HepG2 (cell line): Measurements from ENCODE around the gene MYADML2. TPM values are rescaled to one million over a fixed set of nuclear protein-coding genes. Genes with fewer than 3 reads are reported as not detected.

Experiments used
- CCDC6 ChIP-seq: sonication (generic); formaldehyde crosslinking; IDR thresholded peaks from 2 replicates; pipeline ENCODE4 v1.8.1; 2022; ENCODE audit warnings: mild to moderate bottlenecking, missing genetic modification reagents, moderate library complexity
- GATA4 ChIP-seq: sonication (generic); IDR thresholded peaks from 2 replicates; pipeline ENCODE4 v1.6.1; 2016; ENCODE audit warnings: antibody characterized with exemption, low read depth, borderline replicate concordance
- HMGA1 ChIP-seq: sonication (generic); formaldehyde crosslinking; conservative IDR thresholded peaks from 2 replicates; pipeline ENCODE4 v1.4.0; 2020; ENCODE audit warnings: missing genetic modification reagents
- HNRNPUL1 ChIP-seq: fragments of 200-400 bp; formaldehyde crosslinking; IDR thresholded peaks from 2 replicates; pipeline ENCODE4 v1.6.1; 2017; ENCODE audit warnings: low read depth, mild to moderate bottlenecking, low read length, moderate library complexity
- HOXA3 ChIP-seq: sonication (generic); formaldehyde crosslinking; IDR thresholded peaks from 2 replicates; pipeline ENCODE4 v1.5.0; 2020; ENCODE audit warnings: missing genetic modification reagents
- MED13 ChIP-seq: sonication (generic); formaldehyde crosslinking; IDR thresholded peaks from 2 replicates; pipeline ENCODE4 v1.5.0; 2020; ENCODE audit warnings: missing genetic modification reagents
- MIER2 ChIP-seq: IDR thresholded peaks from 2 replicates; pipeline ENCODE4 v1.6.1; 2016; ENCODE audit warnings: missing biosample characterization, missing genetic modification reagents
- PRMT3 ChIP-seq: sonication (generic); formaldehyde crosslinking; IDR thresholded peaks from 2 replicates; pipeline ENCODE4 v1.8.1; 2022; ENCODE audit warnings: low read depth, mild to moderate bottlenecking, moderate library complexity, missing genetic modification reagents, borderline replicate concordance
- REXO4 ChIP-seq: sonication (generic); formaldehyde crosslinking; IDR thresholded peaks from 2 replicates; pipeline ENCODE4 v1.8.0; 2022; ENCODE audit warnings: missing genetic modification reagents, mild to moderate bottlenecking, borderline replicate concordance
- SIX1 ChIP-seq: sonication (generic); formaldehyde crosslinking; IDR thresholded peaks from 2 replicates; pipeline ENCODE4 v1.4.0; 2020; ENCODE audit warnings: missing genetic modification reagents, borderline replicate concordance
- TFDP1 ChIP-seq: IDR thresholded peaks from 2 replicates; pipeline ENCODE4 v1.6.1; 2016; ENCODE audit warnings: missing compliant biosample characterization, missing genetic modification reagents, borderline replicate concordance
- ZNF335 ChIP-seq: sonication (generic); formaldehyde crosslinking; IDR thresholded peaks from 2 replicates; pipeline ENCODE4 v1.4.0; 2020; ENCODE audit warnings: missing genetic modification reagents
- ZNF557 ChIP-seq: sonication (generic); formaldehyde crosslinking; IDR thresholded peaks from 2 replicates; pipeline ENCODE4 v1.4.0; 2020; ENCODE audit warnings: missing genetic modification reagents
- ZNF570 ChIP-seq: sonication (generic); formaldehyde crosslinking; IDR thresholded peaks from 2 replicates; pipeline ENCODE4 v1.4.0; 2020; ENCODE audit warnings: mild to moderate bottlenecking, missing genetic modification reagents, borderline replicate concordance
- ZNF616 ChIP-seq: sonication (generic); formaldehyde crosslinking; IDR thresholded peaks from 2 replicates; pipeline ENCODE4 v1.5.0; 2020; ENCODE audit warnings: low read depth, mild to moderate bottlenecking, missing genetic modification reagents
- ZNF775 ChIP-seq: sonication (generic); formaldehyde crosslinking; IDR thresholded peaks from 2 replicates; pipeline ENCODE4 v1.4.0; 2020; ENCODE audit warnings: missing genetic modification reagents, mild to moderate bottlenecking, moderate library complexity, borderline replicate concordance
- ZNF792 ChIP-seq: IDR thresholded peaks from 2 replicates; pipeline ENCODE4 v1.6.1; 2016
- polyA plus RNA-seq, 8 experiments: library from polyadenylated mRNA; depleted of rRNA in 3 of 8; stranded (reverse) in 7 of 8; unstranded in 1 of 8; fragments of >200 nt; fragmentation: Illumina TruSeq in 4 of 8; extraction: Trizol in 4 of 8; gene quantifications; 2 replicates each; pipeline versions ENCODE4 v1.2.1 to v1.2.3, GENCODE V29; 2011 to 2016; ENCODE audit warnings: low read depth in 4 of 8, missing spikeins in 1 of 8, mixed read lengths in 1 of 8; ENCODE audit not compliant: insufficient read depth in 1 of 8
- total RNA-seq, 5 experiments: library from RNA; depleted of rRNA; stranded (reverse); fragments of >200 nt; fragmentation: Illumina TruSeq; extraction: Trizol; gene quantifications; 2 replicates each; pipeline ENCODE4 v1.2.3, GENCODE V29; 2016; ENCODE audit warnings: low read depth in 1 of 5
- TF ChIP-seq, protein P1 (sequence below): sonication (generic); formaldehyde crosslinking; IDR thresholded peaks from 2 replicates; pipeline ENCODE4 v1.4.0; 2020; ENCODE audit warnings: mild to moderate bottlenecking, low read depth, missing genetic modification reagents
- TF ChIP-seq, protein P2 (sequence below): sonication (generic); formaldehyde crosslinking; IDR thresholded peaks from 2 replicates; pipeline ENCODE4 v1.4.0; 2020; ENCODE audit warnings: low read depth, mild to moderate bottlenecking, missing genetic modification reagents
- TF ChIP-seq, protein P3 (sequence below): sonication (generic); formaldehyde crosslinking; IDR thresholded peaks from 2 replicates; pipeline ENCODE4 v1.4.0; 2020; ENCODE audit warnings: missing genetic modification reagents
- TF ChIP-seq, protein P4 (sequence below): sonication (generic); formaldehyde crosslinking; IDR thresholded peaks from 2 replicates; pipeline ENCODE4 v1.5.0; 2020; ENCODE audit warnings: missing genetic modification reagents

The MYADML2 gene
- total and polyA plus RNA-seq, 2 of the 13 experiments (the other 11 are each of a cell fraction or from before 2014, with no cell fraction given): not detected

GRCh38 chr17:81902023-81902652 lies 44.9 kb downstream of the MYADML2 start, which contains the start of gene NPB (continued):
- TF ChIP-seq ZNF557 (CRISPR knock-in tag) (no peak), SIX1 (CRISPR knock-in tag) (no peak), CCDC6 (CRISPR knock-in tag) (no peak), ZNF616 (CRISPR knock-in tag) (peak; percentile 25; the same call in 1 of the 2 replicates), HMGA1 (CRISPR knock-in tag) (no peak), GATA4 (no peak), ZNF335 (CRISPR knock-in tag) (no peak), PRMT3 (CRISPR knock-in tag) (no peak), ZNF570 (CRISPR knock-in tag) (no peak; the same call in 1 of the 2 replicates), HNRNPUL1 (no peak), ZNF792 (CRISPR knock-in tag) (no peak), REXO4 (no peak), HOXA3 (peak; percentile 35; the same call in 1 of the 2 replicates), MIER2 (CRISPR knock-in tag) (no peak), ZNF775 (CRISPR knock-in tag) (no peak), MED13 (CRISPR knock-in tag) (no peak), TFDP1 (CRISPR knock-in tag) (no peak; the same call in 1 of the 2 replicates)
- TF ChIP-seq, protein P1, sequence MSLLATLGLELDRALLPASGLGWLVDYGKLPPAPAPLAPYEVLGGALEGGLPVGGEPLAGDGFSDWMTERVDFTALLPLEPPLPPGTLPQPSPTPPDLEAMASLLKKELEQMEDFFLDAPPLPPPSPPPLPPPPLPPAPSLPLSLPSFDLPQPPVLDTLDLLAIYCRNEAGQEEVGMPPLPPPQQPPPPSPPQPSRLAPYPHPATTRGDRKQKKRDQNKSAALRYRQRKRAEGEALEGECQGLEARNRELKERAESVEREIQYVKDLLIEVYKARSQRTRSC (CRISPR knock-in tag): no peak
- TF ChIP-seq, protein P2, sequence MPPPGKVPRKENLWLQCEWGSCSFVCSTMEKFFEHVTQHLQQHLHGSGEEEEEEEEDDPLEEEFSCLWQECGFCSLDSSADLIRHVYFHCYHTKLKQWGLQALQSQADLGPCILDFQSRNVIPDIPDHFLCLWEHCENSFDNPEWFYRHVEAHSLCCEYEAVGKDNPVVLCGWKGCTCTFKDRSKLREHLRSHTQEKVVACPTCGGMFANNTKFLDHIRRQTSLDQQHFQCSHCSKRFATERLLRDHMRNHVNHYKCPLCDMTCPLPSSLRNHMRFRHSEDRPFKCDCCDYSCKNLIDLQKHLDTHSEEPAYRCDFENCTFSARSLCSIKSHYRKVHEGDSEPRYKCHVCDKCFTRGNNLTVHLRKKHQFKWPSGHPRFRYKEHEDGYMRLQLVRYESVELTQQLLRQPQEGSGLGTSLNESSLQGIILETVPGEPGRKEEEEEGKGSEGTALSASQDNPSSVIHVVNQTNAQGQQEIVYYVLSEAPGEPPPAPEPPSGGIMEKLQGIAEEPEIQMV: no peak
- TF ChIP-seq, protein P3, sequence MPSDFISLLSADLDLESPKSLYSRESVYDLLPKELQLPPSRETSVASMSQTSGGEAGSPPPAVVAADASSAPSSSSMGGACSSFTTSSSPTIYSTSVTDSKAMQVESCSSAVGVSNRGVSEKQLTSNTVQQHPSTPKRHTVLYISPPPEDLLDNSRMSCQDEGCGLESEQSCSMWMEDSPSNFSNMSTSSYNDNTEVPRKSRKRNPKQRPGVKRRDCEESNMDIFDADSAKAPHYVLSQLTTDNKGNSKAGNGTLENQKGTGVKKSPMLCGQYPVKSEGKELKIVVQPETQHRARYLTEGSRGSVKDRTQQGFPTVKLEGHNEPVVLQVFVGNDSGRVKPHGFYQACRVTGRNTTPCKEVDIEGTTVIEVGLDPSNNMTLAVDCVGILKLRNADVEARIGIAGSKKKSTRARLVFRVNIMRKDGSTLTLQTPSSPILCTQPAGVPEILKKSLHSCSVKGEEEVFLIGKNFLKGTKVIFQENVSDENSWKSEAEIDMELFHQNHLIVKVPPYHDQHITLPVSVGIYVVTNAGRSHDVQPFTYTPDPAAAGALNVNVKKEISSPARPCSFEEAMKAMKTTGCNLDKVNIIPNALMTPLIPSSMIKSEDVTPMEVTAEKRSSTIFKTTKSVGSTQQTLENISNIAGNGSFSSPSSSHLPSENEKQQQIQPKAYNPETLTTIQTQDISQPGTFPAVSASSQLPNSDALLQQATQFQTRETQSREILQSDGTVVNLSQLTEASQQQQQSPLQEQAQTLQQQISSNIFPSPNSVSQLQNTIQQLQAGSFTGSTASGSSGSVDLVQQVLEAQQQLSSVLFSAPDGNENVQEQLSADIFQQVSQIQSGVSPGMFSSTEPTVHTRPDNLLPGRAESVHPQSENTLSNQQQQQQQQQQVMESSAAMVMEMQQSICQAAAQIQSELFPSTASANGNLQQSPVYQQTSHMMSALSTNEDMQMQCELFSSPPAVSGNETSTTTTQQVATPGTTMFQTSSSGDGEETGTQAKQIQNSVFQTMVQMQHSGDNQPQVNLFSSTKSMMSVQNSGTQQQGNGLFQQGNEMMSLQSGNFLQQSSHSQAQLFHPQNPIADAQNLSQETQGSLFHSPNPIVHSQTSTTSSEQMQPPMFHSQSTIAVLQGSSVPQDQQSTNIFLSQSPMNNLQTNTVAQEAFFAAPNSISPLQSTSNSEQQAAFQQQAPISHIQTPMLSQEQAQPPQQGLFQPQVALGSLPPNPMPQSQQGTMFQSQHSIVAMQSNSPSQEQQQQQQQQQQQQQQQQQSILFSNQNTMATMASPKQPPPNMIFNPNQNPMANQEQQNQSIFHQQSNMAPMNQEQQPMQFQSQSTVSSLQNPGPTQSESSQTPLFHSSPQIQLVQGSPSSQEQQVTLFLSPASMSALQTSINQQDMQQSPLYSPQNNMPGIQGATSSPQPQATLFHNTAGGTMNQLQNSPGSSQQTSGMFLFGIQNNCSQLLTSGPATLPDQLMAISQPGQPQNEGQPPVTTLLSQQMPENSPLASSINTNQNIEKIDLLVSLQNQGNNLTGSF (CRISPR knock-in tag): no peak
- TF ChIP-seq, protein P4, sequence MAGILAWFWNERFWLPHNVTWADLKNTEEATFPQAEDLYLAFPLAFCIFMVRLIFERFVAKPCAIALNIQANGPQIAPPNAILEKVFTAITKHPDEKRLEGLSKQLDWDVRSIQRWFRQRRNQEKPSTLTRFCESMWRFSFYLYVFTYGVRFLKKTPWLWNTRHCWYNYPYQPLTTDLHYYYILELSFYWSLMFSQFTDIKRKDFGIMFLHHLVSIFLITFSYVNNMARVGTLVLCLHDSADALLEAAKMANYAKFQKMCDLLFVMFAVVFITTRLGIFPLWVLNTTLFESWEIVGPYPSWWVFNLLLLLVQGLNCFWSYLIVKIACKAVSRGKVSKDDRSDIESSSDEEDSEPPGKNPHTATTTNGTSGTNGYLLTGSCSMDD (CRISPR knock-in tag): no peak
